HG03175 (cell line): Measurements from ENCODE around the gene ENAH.
"Not testable (repeated sequence)": the region's sequence is repeated elsewhere in the genome, so short reads cannot be mapped to it uniquely, and the experiment has no call there.

ENCODE experiments used
- ATAC-seq: cut with Tn5 transposase; IDR thresholded peaks from one replicate; pipeline ENCODE4 v1.9.1; 2021; ENCODE audit warnings: mild to moderate bottlenecking, moderate library complexity; ENCODE audit not compliant: unreplicated experiment

The ENAH gene

DNA sequence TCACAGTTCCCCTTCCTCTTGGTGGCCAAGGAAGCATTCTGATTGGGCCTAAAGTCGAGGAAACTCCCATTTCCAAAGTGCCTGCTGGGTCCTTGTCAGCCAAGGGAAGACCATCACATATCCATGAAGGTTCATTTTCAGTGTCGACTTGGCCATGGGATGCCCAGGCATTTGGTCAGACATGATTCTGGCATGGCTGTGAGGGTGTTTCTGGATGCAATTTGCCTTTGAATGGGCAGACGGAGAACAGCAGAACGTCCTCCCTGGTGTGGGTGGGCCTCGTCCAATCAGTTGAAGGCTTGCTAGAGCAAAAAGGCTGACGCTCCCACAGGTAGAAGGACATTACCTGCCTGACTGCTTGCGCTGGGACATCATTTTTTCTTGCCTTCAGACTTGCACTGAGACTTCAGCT is 176.8 kb downstream of the ENAH start:
- no peak for ATAC-seq

- peak; percentile 75 for ATAC-seq
Observed at GRCh38 chr1:225474986-225475820, 177.7 kb downstream of the ENAH start.

- ATAC-seq = peak; percentile 8
Observed at GRCh38 chr1:225474439-225474985, 178.4 kb downstream of the ENAH start.

DNA sequence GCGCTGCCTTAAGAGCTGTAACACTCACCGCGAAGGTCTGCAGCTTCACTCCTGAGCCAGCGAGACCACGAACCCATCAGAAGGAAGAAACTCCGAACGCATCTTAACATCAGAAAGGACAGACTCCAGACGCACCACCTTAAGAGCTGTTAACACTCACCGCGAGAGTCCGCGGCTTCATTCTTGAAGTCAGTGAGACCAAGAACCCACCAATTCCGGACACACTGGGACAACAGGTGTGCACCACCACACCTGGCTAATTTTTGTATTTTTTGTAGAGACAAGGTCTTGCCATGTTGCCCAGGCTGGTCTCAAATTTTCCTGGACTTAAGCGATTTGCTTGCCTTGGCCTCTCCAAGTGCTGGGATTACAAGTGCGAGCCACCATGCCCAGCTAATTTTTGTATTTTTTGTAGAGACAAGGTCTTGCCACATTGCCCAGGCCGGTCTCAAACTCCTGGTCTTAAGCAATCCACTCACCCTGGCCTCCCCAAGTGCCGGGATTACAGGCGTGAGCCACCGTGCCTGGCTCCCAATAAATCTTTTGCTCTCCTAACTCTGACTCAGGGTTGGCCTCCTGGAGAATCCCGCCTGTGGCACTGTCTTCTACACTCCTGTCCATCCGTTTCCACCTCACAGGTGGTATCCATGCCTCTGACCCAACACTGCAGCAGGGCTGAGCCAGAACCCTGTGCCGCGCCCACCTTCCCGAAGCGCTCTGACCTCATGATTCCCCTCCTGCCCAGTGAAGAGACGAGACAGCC is 179.1 kb downstream of the ENAH start:
- not testable (repeated sequence) for ATAC-seq

GRCh38 chr1:225473266-225473665 is 179.7 kb downstream of the ENAH start:
- not testable (repeated sequence) for ATAC-seq

GRCh38 chr1:225471453-225472301 is 181.2 kb downstream of the ENAH start:
- ATAC-seq = no peak

DNA sequence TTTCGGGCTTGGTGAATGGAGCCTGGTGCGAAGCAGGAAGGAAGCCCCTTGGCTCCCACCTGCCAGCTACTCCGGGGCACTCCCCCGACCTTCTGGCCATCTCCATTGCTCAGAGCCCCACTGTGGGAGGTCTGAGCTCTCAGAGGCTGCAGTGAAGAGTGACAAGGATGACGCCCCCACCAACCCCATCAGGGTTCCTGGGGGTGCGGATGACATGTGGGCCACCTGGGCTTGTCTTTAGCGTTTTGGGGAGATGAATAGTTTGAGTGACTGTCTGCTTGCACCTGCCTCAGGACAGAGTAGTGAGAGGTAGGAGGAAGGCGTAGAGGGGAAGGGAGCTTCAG is 181.8 kb downstream of the ENAH start:
- ATAC-seq = no peak

- no peak for ATAC-seq
Observed at GRCh38 chr1:225470211-225471108, 182.5 kb downstream of the ENAH start.

DNA sequence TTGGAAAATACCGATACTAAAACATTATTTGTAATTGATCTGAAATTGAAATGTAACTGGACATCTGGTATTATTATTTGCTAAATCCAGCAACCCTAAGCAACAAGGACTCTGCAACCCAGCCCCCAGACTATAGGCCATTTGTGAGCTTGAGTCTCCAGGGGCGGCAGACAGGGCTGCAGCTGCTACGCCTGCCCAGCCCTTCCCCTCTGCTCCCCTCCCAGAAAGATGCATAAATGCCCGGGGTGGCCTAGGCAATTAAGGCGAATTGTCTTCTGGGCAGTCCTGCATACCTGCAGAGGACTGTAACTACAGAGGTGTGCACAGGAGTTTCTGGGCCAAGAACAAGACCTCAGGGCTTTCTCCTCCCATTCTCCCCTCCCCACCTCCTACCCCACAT is 183.9 kb downstream of the ENAH start:
- ATAC-seq = no peak

GRCh38 chr1:225468270-225469020 is 184.5 kb downstream of the ENAH start:
- ATAC-seq = no peak

- peak; percentile 95 for ATAC-seq
Observed at GRCh38 chr1:225467193-225468020, 185.5 kb downstream of the ENAH start.

GRCh38 chr1:225466848-225467192 is 186.1 kb downstream of the ENAH start:
- ATAC-seq = no peak

DNA sequence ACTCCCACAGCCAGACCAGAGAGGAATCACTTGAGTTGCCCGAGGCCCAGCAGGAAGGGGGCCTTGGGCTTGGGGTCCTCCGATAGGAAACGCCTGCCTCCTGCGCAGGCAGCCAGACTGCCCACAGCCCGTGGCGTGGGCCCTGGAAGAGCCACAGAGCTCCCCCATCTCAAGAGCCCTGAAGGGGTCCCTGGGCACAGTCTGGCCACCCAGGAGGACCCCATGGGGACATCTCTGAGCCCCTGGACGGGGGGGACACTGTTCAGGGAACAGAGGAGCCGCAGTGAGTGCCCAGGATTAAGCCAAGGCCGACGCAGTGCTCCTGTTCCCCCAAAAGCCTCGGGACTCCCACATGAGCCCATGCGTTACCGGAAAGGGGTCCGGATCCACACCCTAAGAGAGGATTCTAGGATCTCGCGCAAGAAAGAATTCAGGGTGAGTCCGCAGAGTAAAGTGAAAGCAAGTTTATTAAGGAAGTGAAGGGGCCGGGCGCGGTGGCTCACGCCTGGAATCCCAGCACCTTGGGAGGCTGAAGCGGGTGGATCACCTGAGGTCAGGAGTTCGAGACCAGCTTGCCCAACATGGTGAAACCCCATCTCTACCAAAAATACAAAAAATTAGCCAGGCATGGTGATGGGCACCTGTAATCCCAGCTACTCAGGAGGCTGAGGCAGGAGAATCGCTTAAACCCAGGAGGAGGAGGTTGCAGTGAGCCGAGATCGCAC is 187.0 kb downstream of the ENAH start:
- no peak for ATAC-seq

DNA sequence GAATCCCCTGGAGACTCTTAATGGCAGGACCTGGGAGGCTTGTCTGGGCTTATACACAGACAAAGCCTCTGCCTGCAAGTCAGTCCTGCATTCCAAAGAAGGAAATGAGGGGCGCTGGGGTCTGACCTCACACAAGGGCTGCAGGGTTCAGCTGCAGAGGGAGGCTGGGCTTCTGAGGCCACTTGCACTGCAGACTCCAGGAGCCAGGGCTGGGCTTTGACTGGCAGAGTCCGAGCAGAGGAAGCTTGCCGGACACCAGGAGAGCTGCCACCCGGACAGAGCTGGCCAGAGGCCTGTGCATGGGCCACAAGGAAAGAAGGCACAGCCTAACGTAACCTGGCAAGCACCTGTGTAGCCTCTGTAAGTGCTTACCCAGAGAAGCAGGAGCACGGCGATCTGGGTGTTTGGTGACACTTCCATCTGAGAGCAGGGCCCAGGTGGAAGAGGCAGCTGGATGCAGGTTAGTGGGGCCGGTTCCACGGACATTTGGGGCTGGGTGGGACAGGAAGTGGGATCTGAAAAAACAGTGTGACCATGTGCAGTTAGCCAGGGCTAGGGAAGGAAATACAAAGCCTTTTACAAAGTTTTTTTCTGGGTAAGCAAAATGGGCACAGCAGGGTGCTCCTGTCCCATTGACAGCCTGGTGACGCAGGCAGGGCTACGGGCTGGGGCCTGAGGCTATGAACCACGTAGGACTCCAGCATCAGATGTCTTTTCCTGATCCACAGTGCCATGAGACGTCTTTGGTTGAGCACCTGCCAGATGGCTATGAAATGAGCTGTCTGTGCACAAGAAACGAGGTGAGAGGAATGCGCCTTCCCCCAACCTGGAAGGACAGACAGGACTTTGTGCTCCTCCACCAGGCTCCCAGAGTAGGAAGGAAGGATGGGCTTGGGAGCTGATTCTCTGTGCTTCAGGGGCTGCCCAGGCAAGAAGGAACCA is 187.8 kb downstream of the ENAH start:
- ATAC-seq = no peak

GRCh38 chr1:225462714-225463574 is 190.0 kb downstream of the ENAH start:
- no peak for ATAC-seq

DNA sequence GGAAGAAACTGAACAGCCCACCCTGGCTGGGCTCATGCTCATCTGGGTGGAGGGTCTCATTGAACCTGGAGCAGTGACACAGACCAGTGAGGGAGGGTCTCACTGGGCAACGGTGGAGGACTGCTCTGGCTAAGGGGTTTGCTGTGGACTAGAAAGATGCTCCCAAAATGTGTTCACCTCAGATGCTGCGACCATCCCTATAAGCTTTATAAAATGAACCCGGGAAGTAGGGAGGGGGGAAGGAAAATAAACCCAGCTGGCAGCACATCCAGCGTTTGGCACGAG is 190.6 kb downstream of the ENAH start:
- no peak for ATAC-seq
